Effector CD8-positive, alpha-beta T cell (primary cell): Measurements from ENCODE around the gene C3orf52.

Experiments used
- DNase-seq: peaks from one replicate; lab custom pipeline; 2025; lab: John Stamatoyannopoulos, UW

The C3orf52 gene

DNA sequence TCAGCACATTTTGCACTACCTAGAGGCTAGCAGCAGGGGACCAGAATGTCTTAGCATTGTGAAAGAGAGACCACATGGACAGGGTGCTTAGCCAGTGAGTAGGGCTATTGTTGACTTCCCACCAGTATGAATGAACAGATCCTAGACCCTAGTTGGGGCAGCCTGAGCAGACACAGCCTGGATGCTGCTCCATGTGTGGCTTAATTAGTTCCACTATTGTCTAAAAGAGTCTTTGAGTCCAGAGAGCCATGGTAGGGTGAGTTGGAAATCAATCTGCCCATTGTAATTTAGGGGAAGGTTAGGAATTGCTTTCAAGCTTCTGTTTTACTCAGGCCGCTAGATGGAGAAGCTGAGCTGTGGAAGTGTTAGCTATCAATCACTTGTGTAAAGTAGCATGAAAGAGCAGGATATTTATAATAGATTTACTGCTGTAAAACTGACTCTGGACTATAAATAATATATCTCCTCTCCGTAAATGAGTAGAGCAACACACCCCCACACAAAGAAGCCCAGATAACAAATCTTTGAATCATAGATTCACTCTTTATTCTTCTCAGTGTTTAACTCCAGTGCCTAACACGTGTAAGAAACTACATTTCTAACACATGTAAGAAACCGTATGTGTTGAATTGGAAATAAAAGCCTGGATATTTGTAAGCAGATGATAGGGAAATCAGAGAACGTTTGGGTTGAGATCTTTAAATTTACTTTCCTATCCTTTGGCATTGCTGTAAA, 50.9 kb downstream of the C3orf52 start:
- no peak for DNase-seq

DNA sequence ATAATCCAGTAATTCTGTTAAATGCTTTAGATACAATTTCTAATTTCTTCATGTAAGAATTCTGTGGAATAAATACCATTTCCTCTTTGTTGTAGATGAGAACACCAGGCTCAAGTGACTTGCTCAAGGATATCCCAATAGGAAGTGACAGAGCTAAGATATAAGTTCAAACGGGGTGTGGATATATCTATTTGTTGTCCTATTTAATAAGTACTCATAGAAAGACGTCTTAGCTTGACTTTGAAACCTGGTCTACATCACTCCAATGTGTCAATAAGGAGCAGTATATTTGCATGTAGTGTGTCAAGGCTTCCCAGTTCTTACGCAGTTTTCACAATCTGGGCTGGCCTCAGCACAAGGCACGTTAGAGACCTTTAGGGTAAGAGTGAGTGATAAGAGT, 51.6 kb downstream of the C3orf52 start:
- no peak for DNase-seq

DNA sequence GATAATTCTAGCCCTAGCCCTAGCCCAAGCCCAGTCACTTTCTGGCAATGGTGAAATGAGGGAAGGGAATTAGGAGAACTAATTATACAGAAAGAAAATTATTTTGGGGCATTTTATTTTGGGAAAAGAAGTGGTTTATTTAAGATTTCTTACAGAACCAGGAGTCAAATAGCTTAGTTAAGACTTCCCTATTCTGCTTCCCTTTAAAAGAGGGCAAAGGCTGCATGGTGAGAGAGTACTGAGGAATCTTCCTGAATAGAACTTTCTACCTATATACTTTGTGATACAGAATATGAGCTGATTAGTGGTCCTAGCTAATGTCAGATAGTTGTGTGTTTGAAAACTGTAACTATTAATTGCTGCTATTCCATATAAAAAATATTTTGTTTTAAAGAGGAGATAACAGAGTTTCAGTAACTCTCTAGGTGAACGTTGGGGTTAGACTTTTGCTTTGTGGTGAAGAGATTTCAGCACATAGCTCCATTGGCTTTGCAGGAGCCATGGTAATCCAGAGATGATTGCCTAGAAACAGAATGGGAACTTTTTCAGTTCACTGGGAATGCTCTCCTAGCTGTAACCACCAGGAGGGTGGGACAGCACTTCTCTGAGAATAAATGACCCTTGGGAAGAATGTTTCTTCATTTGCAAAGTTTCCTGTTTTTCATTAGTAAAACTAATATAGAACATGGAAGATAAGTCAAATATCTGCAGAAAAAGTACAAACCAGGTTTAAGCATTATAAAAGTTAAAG, 52.2 kb downstream of the C3orf52 start:
- no peak for DNase-seq

DNA sequence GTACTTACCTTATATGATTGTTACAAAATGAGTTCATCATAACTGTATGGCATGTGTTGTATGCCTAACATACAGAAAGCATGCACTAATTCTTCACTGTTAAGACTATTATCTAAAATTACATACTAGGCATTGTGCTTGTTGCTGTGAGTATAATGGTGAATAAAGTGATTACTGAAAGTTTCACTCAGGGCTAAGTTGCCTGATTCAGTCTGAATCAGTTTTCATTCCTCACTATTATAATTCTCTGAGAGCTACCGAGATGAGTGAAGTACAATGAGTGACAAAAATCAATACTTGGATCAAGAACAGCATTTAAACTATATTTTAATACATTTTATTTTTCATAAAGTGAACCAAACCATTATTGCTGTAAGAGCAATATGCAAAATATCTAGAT, 54.4 kb downstream of the C3orf52 start:
- DNase-seq: no peak

DNA sequence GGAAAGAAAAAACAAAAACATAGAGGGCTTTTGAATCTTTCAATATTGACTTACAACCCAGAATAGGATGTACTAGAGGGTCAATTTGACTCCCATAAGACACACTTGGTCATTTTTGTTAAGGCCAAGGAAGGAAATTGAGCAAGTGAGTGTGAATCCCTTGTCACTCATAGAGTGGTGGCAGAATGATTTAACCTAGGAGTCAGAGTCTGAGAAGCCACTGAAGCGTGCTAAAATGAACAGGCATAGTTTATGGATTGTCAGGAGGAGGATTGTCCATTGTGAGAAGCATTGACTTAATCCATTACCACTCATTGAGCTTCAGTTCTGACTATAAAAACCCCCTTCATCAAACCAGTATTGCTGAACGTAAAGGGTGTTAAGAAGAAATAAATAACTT, 55.1 kb downstream of the C3orf52 start:
- DNase-seq: no peak

DNA sequence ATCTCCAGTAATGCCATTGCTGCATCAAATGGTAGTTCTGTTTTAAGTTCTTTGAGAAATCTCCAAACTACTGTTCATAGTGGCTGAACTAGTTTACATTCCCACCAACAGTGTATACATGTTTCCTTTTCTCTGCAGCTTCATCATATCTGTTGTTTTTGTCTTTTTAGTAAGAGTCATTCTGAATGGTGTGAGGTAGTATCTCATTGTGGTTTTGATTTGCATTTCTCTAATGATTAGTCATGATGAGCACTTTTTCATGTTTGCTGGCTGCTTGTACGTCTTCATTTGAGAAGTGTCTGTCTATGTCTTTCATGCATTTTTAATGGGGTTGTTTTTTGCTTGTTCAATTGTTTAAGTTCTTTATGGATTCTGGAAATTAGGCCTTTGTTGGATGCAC, 57.1 kb downstream of the C3orf52 start:
- DNase-seq: no peak

DNA sequence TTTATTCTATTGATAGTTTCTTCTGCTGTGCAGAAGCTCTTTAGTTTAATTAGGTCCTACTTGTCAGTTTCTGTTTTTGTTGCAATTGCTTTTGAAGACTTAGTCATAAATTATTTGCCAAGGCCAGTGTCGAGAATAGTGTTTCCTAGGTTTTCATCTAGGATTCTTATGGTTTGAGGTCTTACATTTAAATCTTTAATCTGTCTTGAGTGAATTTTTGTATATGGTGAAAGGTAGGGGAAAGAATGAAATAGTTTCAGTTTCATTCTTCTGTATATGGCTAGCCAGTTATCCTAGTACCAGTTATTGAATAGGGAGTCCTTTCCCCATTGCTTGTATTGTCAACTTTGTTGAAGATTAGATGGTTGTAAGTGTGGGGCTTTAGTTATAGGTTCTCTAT, 57.5 kb downstream of the C3orf52 start:
- no peak for DNase-seq

DNA sequence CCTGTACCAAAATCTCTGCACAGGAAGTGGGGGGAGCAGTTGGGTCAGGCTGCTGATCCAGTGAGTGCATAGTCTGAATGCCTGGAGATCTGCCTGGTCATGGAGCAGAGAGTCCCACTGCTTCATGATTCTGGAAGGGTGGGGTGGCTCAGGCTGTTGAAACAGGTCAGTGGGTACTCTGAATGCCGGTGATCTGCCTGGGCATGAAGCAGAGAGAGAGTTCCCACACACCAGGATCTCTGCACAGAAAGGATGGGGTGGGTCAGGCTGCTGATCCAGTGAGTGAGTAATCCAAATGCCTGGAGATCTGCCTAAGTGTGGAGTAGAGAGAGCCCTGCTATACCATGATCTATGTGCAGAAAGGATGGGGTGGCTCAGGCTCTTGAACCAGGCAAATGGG, 62.9 kb downstream of the C3orf52 start:
- DNase-seq: no peak

DNA sequence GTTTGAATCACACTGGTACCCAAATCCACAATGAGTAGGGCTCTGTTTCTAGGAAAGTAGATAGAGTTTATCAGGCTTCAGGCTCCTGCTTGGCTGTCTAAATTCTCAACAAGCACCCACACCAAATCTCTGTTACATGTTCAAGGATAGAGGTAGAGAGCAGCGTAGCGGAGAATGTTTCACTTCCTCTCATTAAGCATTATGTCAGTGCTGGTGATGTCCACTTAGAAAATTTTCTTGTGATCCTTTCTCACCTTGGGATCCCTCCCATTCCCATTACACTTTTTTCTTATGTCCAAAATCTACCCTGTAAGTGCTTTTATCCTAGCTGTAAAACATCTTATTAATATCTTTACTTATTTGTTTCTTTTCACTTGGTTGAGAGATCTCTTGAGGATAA, 81.6 kb downstream of the C3orf52 start:
- DNase-seq: no peak
